Liver (tissue), 3 donors: ENCODE measurements around the gene FARP1.

Source experiments
- ATF3 ChIP-seq: IDR thresholded peaks from 2 replicates; pipeline ENCODE4 v1.6.1; 2016; ENCODE audit warnings: antibody characterized with exemption
- CTCF ChIP-seq: fragments of 150-350 bp; IDR thresholded peaks from 2 replicates; pipeline ENCODE4 v1.5.1; 2017; ENCODE audit warnings: improper control_type of control experiment, low read depth, low read length; ENCODE audit not compliant: missing input control
- EGR1 ChIP-seq, 2 donors: IDR thresholded peaks; 2 replicates each; pipeline ENCODE4 v1.6.1; 2016 to 2018; ENCODE audit warnings: antibody characterized with exemption in 2 of 2, low read depth in 2 of 2
- FOXA1 ChIP-seq: IDR thresholded peaks from 2 replicates; pipeline ENCODE4 v1.6.1; 2016; ENCODE audit warnings: antibody characterized with exemption
- MAX ChIP-seq: IDR thresholded peaks from 2 replicates; pipeline ENCODE4 v1.6.1; 2016; ENCODE audit warnings: antibody characterized with exemption
- REST ChIP-seq: IDR thresholded peaks from 2 replicates; pipeline ENCODE4 v1.6.1; 2016; ENCODE audit warnings: antibody characterized with exemption, mild to moderate bottlenecking
- donor health status: healthy.
- donor health status: healthy.

- no peak for TF ChIP-seq CTCF
- TF ChIP-seq FOXA1 = no peak
- TF ChIP-seq EGR1 (IDR thresholded peaks at IDR 0.05; ENCODE audit: low read depth in 2 of 2) = no peak
- TF ChIP-seq REST = no peak
- TF ChIP-seq ATF3 = no peak
- TF ChIP-seq MAX = no peak
Measured at GRCh38 chr13:98233127-98233526, 90.2 kb downstream of the FARP1 start.
